Measurements from ENCODE around the gene APP.

- TF ChIP-seq CTCF (IDR thresholded peaks at IDR 0.05) (no peak), POLR2AphosphoS5 (IDR thresholded peaks at IDR 0.05) (no peak)
Measured at GRCh38 chr21:25887646-25888306, 282.8 kb downstream of the APP start.

Data from breast epithelium (tissue), 3 donors.